22Rv1 (cell line): ENCODE measurements around the gene CCDC110.

Source experiments
- ZFX ChIP-seq: fragments of 450-650 bp; IDR thresholded peaks from 2 replicates; pipeline ENCODE4 v1.6.1; 2017; ENCODE audit warnings: antibody characterized with exemption, borderline replicate concordance
- TF ChIP-seq, protein P1 (sequence below): fragments of 450-650 bp; IDR thresholded peaks from 2 replicates; pipeline ENCODE4 v1.5.1; 2017; ENCODE audit warnings: mild to moderate bottlenecking

GRCh38 chr4:185480016-185480732 is 8.6 kb upstream of the CCDC110 start:
- TF ChIP-seq, protein P1, sequence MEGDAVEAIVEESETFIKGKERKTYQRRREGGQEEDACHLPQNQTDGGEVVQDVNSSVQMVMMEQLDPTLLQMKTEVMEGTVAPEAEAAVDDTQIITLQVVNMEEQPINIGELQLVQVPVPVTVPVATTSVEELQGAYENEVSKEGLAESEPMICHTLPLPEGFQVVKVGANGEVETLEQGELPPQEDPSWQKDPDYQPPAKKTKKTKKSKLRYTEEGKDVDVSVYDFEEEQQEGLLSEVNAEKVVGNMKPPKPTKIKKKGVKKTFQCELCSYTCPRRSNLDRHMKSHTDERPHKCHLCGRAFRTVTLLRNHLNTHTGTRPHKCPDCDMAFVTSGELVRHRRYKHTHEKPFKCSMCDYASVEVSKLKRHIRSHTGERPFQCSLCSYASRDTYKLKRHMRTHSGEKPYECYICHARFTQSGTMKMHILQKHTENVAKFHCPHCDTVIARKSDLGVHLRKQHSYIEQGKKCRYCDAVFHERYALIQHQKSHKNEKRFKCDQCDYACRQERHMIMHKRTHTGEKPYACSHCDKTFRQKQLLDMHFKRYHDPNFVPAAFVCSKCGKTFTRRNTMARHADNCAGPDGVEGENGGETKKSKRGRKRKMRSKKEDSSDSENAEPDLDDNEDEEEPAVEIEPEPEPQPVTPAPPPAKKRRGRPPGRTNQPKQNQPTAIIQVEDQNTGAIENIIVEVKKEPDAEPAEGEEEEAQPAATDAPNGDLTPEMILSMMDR: no peak
- no peak for TF ChIP-seq ZFX
